Endodermal cell (in vitro differentiated cells): ENCODE measurements around the gene PIBF1. TPM values are rescaled to one million over a fixed set of nuclear protein-coding genes. Genes with fewer than 3 reads are reported as not detected.

Experiments used
- DNase-seq: peaks from one replicate; pipeline ENCODE4 v3.0.0-alpha.2; 2017
- H3K27ac ChIP-seq: 2 replicates; pipeline ENCODE4 v1.5.1; 2013; ENCODE audit warnings: mild to moderate bottlenecking, low read depth, low read length, moderate library complexity
- H3K27me3 ChIP-seq: 2 replicates; pipeline ENCODE4 v1.6.1; 2013; ENCODE audit warnings: mild to moderate bottlenecking, low read length, moderate library complexity; ENCODE audit not compliant: insufficient read depth, control insufficient read depth, poor library complexity, severe bottlenecking
- H3K36me3 ChIP-seq: 2 replicates; pipeline ENCODE4 v1.7.0; 2013; ENCODE audit warnings: mild to moderate bottlenecking, low read length, moderate library complexity; ENCODE audit not compliant: control insufficient read depth, insufficient read depth
- H3K4me1 ChIP-seq: one replicate; pipeline ENCODE4 v1.7.0; 2013; ENCODE audit warnings: low read length; ENCODE audit not compliant: control insufficient read depth, insufficient read depth
- H3K4me3 ChIP-seq: 2 replicates; pipeline ENCODE4 v1.5.1; 2013; ENCODE audit warnings: mild to moderate bottlenecking, low read length, moderate library complexity
- H3K9ac ChIP-seq: 2 replicates; pipeline ENCODE4 v1.6.1; 2013; ENCODE audit warnings: mild to moderate bottlenecking, low read length, moderate library complexity; ENCODE audit not compliant: poor library complexity, severe bottlenecking; ENCODE audit errors: extremely low read depth
- H3K9me3 ChIP-seq: 2 replicates; pipeline ENCODE4 v1.6.1; 2013; ENCODE audit warnings: mild to moderate bottlenecking, low read length, moderate library complexity; ENCODE audit not compliant: control insufficient read depth
- H3K27ac Mint-ChIP-seq: 2 replicates; pipeline ENCODE4 v1.8.0; 2020; ENCODE audit warnings: mixed read lengths
- H3K27me3 Mint-ChIP-seq: 2 replicates; pipeline ENCODE4 v1.8.0; 2021; ENCODE audit warnings: mild to moderate bottlenecking, mixed read lengths; ENCODE audit not compliant: insufficient read depth
- H3K36me3 Mint-ChIP-seq: 2 replicates; pipeline ENCODE4 v1.8.0; 2020; ENCODE audit warnings: low read depth, mixed read lengths
- H3K4me1 Mint-ChIP-seq: 2 replicates; pipeline ENCODE4 v1.8.0; 2020; ENCODE audit warnings: mixed read lengths
- H3K4me3 Mint-ChIP-seq: 2 replicates; pipeline ENCODE4 v1.8.0; 2020; ENCODE audit warnings: mild to moderate bottlenecking, moderate library complexity, mixed read lengths
- H3K9me3 Mint-ChIP-seq: 2 replicates; pipeline ENCODE4 v1.8.0; 2020; ENCODE audit warnings: mild to moderate bottlenecking, mixed read lengths
- WGBS, 2 experiments: methylation state at CpG; one replicate each; pipeline versions ENCODE4 v1.1.5 to v1.1.7; 2013; ENCODE audit warnings: missing lambda C conversion rate in 2 of 2, mixed read lengths in 1 of 2; ENCODE audit not compliant: insufficient coverage in 1 of 2, insufficient read length in 1 of 2; 5-methylcytosine and 5-hydroxymethylcytosine counted together
- total RNA-seq, 2 donors: library from RNA; stranded (reverse); fragmentation: NEBNext Ultra II Directional in 1 of 2; extraction: Animal tissue kit (Norgen Biotek cat#: 25700) in 1 of 2; gene quantifications; 2 replicates in 1 of 2; 3 replicates in 1 of 2; pipeline ENCODE4 v1.2.1, GENCODE V29; 2021
- TF ChIP-seq, protein P1 (sequence below): fragments of 200-600 bp; sonication (generic); conservative IDR thresholded peaks from 2 replicates; pipeline ENCODE4 v1.5.0; 2021; ENCODE audit warnings: antibody characterized with exemption, mild to moderate bottlenecking

Gene PIBF1
- total RNA-seq, 2 donors from 2014 or later: 25.6 to 35.2 TPM

DNA sequence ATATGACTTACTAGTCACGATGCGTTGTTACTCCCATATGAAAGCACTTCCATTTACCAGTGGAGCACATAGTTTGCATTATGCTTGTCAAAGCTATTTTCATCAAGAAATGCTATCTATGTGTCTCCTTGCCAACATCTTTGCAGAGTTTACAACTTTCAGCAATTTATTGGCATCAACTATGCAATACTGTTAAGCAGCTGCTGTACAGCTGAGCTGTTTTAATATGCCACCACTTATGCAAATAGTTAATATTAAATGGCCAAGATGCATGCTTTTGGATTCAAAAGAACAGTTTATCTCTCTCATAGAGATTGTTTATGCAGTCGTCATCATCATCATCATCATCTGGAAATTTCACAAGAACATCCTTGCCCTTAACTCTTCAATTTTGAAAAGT, 209.0 kb downstream of the PIBF1 start:
- no peak for DNase-seq
- TF ChIP-seq, protein P1, sequence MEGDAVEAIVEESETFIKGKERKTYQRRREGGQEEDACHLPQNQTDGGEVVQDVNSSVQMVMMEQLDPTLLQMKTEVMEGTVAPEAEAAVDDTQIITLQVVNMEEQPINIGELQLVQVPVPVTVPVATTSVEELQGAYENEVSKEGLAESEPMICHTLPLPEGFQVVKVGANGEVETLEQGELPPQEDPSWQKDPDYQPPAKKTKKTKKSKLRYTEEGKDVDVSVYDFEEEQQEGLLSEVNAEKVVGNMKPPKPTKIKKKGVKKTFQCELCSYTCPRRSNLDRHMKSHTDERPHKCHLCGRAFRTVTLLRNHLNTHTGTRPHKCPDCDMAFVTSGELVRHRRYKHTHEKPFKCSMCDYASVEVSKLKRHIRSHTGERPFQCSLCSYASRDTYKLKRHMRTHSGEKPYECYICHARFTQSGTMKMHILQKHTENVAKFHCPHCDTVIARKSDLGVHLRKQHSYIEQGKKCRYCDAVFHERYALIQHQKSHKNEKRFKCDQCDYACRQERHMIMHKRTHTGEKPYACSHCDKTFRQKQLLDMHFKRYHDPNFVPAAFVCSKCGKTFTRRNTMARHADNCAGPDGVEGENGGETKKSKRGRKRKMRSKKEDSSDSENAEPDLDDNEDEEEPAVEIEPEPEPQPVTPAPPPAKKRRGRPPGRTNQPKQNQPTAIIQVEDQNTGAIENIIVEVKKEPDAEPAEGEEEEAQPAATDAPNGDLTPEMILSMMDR: no peak
- Mint-ChIP-seq H3K4me3 (no peak overlapping the region), H3K4me1 (peaks cover 4% of the 10 kb centered on the region), H3K27me3 (no peaks in the 10 kb centered on the region), H3K27ac (no peak overlapping the region), H3K9me3 (no peaks in the 10 kb centered on the region), H3K36me3 (peaks cover 6% of the 10 kb centered on the region)
- no peak overlapping the region for H3K9ac ChIP-seq
- no peak overlapping the region for H3K27ac ChIP-seq
- no peaks in the 10 kb centered on the region for H3K36me3 ChIP-seq
- no peaks in the 10 kb centered on the region for H3K9me3 ChIP-seq
- no peak overlapping the region for H3K4me3 ChIP-seq
- 72 to 95% methylated on average over 2 to 3 of the region's 3 CpGs for WGBS, 2 experiments
- H3K27me3 ChIP-seq: no peaks in the 10 kb centered on the region
- peaks cover 3% of the 10 kb centered on the region for H3K4me1 ChIP-seq

DNA sequence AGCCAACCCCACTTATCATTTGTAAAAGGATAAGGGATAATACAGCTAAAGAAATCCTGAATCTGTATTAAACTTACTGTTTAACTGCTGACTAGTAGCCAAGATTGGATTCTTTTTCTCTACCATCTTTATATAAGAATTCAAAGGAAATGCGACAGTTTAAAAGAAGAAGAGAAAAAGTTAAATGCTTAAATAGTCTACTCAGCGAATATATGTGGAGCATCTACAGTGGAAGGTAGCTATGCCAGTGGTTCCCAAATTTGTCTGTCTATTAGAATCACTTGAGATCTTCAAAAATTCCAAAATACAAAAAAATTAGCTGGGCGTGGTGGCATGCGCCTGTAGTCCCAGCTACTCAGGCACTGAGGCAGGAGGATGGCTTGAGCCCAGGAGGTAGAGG, 216.1 kb downstream of the PIBF1 start:
- Mint-ChIP-seq H3K4me3 (no peak overlapping the region), H3K27me3 (no peaks in the 10 kb centered on the region), H3K27ac (no peak overlapping the region), H3K9me3 (no peaks in the 10 kb centered on the region), H3K4me1 (peaks cover 14% of the 10 kb centered on the region), H3K36me3 (peaks cover 6% of the 10 kb centered on the region)
- H3K27ac ChIP-seq: no peak overlapping the region
- WGBS, 2 experiments: 85 to 95% methylated on average over 4 of the region's 4 CpGs
- H3K27me3 ChIP-seq: no peaks in the 10 kb centered on the region
- H3K9ac ChIP-seq: no peak overlapping the region
- DNase-seq: no peak
- H3K9me3 ChIP-seq: no peaks in the 10 kb centered on the region
- no peak overlapping the region for H3K4me3 ChIP-seq
- H3K4me1 ChIP-seq: no peaks in the 10 kb centered on the region
- H3K36me3 ChIP-seq: no peaks in the 10 kb centered on the region
- TF ChIP-seq, protein P1: no peak

- H3K36me3 ChIP-seq: no peaks in the 10 kb centered on the region
- Mint-ChIP-seq H3K4me1 (peaks cover 14% of the 10 kb centered on the region), H3K4me3 (no peak overlapping the region), H3K36me3 (peaks cover 10% of the 10 kb centered on the region), H3K27me3 (no peaks in the 10 kb centered on the region), H3K9me3 (no peaks in the 10 kb centered on the region), H3K27ac (no peak overlapping the region)
- no peak for DNase-seq
- WGBS, 2 experiments: 91 to 94% methylated on average over 3 to 4 of the region's 4 CpGs
- no peak overlapping the region for H3K4me3 ChIP-seq
- H3K27me3 ChIP-seq: no peaks in the 10 kb centered on the region
- no peak overlapping the region for H3K27ac ChIP-seq
- H3K9me3 ChIP-seq: no peaks in the 10 kb centered on the region
- no peaks in the 10 kb centered on the region for H3K4me1 ChIP-seq
- no peak overlapping the region for H3K9ac ChIP-seq
- TF ChIP-seq, protein P1: no peak
These were observed 218.2 kb downstream of the PIBF1 start for GRCh38 chr13:73000027-73000674.
